ENCODE data around the gene CALHM3. TPM values are rescaled to one million over a fixed set of nuclear protein-coding genes. Genes with fewer than 3 reads are reported as not detected.

CALHM3 gene
- total and polyA plus RNA-seq, 2 experiments from 2014 or later = not detected

DNA sequence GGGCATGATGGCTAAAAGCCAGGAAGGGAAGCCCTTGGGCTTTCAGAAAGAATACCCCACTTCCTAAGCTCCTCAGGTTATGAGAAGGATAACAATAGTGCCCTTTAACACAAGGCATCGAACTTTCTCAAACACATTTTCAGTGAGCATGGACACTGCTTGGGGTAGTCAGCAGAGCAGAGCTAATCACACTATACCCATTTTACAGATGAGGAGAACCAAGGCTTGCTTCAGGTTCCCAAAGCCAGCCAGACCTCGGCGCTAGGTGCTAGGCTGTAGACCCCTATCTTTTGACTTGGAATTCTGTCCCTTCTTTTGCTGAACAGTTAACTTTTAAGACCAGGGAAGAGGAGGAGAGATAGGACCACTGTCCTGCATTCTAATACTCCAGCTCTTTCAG is 16.3 kb upstream of the CALHM3 start:
- H3K9me2 ChIP-seq (replicated peaks; ENCODE audit: insufficient read depth) = no peaks in the 10 kb centered on the region
- WGBS (ENCODE audit: low lambda C conversion rate, missing lambda C conversion rate) = 97% methylated on average over 3 of the region's 3 CpGs
- H3K9me3 ChIP-seq (ENCODE audit: low read depth) = no peaks in the 10 kb centered on the region
- no peak for TF ChIP-seq EZH2phosphoT487 (IDR thresholded peaks at IDR 0.05; ENCODE audit: low read depth, severe bottlenecking, unreplicated experiment)
- H3K4me2 ChIP-seq = no peak overlapping the region
- H3K79me2 ChIP-seq = no peaks in the 10 kb centered on the region
- DNase-seq (ENCODE audit: low spot score) = no peak
- H4K20me1 ChIP-seq (ENCODE audit: insufficient read depth, poor library complexity, severe bottlenecking) = no peaks in the 10 kb centered on the region
- H3K4me1 ChIP-seq (ENCODE audit: insufficient read depth) = peaks cover 21% of the 10 kb centered on the region
- no peak overlapping the region for H3K4me3 ChIP-seq
- H3K27ac ChIP-seq = no peak overlapping the region
- H2AFZ ChIP-seq = no peak overlapping the region
- no peaks in the 10 kb centered on the region for H3K36me3 ChIP-seq (replicated peaks; ENCODE audit: insufficient read depth, low read depth)
- H3K27me3 ChIP-seq = peaks cover 30% of the 10 kb centered on the region

DNA sequence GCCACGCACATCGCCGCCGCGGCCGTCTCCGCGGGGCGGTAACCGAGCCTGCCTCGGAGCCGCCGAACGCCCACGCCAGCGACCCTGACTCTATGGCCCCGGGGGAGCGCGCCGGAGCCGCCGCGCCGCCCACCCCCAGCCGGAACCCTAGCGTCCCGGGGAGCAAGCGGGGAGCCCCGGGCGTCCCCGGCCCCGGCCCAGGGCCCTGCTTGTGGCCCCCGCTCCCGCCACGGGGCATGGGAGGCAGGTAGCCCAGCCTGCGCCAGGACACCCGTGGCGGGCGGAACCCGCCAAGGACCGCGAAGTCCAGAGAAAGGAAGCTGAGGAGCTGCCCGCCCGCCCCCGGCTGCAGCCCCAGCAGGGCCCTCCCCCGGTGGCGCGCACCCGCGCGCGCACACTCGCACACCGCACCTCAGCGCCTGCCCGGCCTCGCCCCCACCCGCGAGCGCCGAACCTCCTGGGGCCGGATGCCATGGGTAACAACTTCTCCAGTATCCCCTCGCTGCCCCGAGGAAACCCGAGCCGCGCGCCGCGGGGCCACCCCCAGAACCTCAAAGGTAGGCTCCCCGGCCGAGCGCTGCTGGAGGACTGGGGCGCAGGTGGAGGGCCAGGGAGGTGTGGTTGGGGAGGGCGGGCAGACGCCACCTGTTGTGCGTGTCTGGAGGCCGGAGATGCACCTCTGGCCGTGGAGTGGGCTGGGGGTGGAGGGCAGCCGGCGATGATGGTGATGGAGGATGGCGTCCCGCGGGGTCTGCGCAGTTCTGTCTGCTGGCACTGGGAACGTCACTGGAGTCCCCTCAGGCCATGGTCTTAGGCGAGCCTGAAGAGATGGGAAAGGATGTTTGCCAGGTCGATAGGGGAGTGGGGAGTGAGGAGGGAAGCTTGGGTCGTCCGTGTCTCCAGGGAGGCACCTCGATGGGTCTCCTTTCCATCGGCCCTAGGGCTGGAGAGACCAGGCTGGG is 15.2 kb upstream of the CALHM3 start:
- H3K9me3 ChIP-seq (ENCODE audit: low read depth) = no peaks in the 10 kb centered on the region
- peak; percentile 41 for DNase-seq (ENCODE audit: low spot score)
- no peaks in the 10 kb centered on the region for H4K20me1 ChIP-seq (ENCODE audit: insufficient read depth, poor library complexity, severe bottlenecking)
- H3K4me1 ChIP-seq (ENCODE audit: insufficient read depth) = peaks cover 21% of the 10 kb centered on the region
- peaks cover 30% of the 10 kb centered on the region for H3K27me3 ChIP-seq
- 4% methylated on average over 27 of the region's 92 CpGs for WGBS (ENCODE audit: low lambda C conversion rate, missing lambda C conversion rate)
- peak overlapping the region; percentile 83 for H3K4me3 ChIP-seq
- H3K27ac ChIP-seq = no peak overlapping the region
- no peaks in the 10 kb centered on the region for H3K36me3 ChIP-seq (replicated peaks; ENCODE audit: insufficient read depth, low read depth)
- H3K9me2 ChIP-seq (replicated peaks; ENCODE audit: insufficient read depth) = no peaks in the 10 kb centered on the region
- H3K4me2 ChIP-seq = peak overlapping the region; percentile 99
- TF ChIP-seq, protein P1, sequence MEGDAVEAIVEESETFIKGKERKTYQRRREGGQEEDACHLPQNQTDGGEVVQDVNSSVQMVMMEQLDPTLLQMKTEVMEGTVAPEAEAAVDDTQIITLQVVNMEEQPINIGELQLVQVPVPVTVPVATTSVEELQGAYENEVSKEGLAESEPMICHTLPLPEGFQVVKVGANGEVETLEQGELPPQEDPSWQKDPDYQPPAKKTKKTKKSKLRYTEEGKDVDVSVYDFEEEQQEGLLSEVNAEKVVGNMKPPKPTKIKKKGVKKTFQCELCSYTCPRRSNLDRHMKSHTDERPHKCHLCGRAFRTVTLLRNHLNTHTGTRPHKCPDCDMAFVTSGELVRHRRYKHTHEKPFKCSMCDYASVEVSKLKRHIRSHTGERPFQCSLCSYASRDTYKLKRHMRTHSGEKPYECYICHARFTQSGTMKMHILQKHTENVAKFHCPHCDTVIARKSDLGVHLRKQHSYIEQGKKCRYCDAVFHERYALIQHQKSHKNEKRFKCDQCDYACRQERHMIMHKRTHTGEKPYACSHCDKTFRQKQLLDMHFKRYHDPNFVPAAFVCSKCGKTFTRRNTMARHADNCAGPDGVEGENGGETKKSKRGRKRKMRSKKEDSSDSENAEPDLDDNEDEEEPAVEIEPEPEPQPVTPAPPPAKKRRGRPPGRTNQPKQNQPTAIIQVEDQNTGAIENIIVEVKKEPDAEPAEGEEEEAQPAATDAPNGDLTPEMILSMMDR (IDR thresholded peaks at IDR 0.05; ENCODE audit: poor library complexity) = no peak
- TF ChIP-seq EZH2phosphoT487 (IDR thresholded peaks at IDR 0.05; ENCODE audit: low read depth, severe bottlenecking, unreplicated experiment) (no peak), EZH2 (IDR thresholded peaks at IDR 0.05; ENCODE audit: borderline replicate concordance) (no peak)
- H2AFZ ChIP-seq = peak overlapping the region; percentile 71
- no peaks in the 10 kb centered on the region for H3K79me2 ChIP-seq

DNA sequence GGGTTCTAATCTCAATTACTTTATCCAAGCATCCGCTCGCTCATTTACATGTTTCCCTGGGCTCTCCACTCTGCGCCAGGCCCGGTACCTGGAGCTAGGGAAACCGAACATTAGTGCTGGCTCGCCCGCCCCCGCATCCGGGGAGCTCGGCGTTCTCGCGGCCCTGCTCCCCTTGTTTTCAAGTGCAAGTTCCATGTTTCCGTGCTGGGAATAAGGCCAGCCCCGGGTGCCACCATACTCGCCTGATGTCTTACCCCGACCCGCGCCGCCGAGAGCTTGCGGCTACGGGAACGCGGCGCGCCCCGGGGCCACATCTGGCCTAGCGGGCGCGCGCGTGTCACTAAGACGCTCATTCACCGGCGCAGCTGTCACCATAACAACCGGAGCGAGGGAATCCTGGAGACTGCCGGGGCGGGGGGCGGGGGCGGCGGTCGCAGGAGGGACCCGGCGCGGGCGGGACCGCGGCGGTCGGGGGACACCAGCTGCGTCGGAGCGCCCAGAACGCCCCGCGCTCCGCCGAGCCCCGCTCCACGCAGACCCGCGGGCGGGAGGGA is 14.4 kb upstream of the CALHM3 start, which contains the start of gene NEURL1:
TSS of gene NEURL1 (plus strand) at position 344 of the 554 bp plus-strand sequence. CDS start 683 bp downstream, outside the sequence.
- Histone ChIP-seq H3K4me3 (peak within 1 kb of the TSS; percentile 83), H3K27me3 (peaks cover 30% of the 10 kb centered on the region), H3K79me2 (no peaks in the 10 kb centered on the region), H3K4me1 (ENCODE audit: insufficient read depth) (peaks cover 21% of the 10 kb centered on the region), H2AFZ (peak within 1 kb of the TSS; percentile 71), H3K9me2 (replicated peaks; ENCODE audit: insufficient read depth) (no peaks in the 10 kb centered on the region), H4K20me1 (ENCODE audit: insufficient read depth, poor library complexity, severe bottlenecking) (no peaks in the 10 kb centered on the region), H3K36me3 (replicated peaks; ENCODE audit: insufficient read depth, low read depth) (no peaks in the 10 kb centered on the region), H3K4me2 (peak within 1 kb of the TSS; percentile 99), H3K27ac (peak within 1 kb of the TSS; percentile 58), H3K9me3 (ENCODE audit: low read depth) (no peaks in the 10 kb centered on the region)
- WGBS (ENCODE audit: low lambda C conversion rate, missing lambda C conversion rate) = 7% methylated on average over 38 of the region's 65 CpGs
- peak; percentile 61 for DNase-seq (ENCODE audit: low spot score)
- TF ChIP-seq EZH2 (IDR thresholded peaks at IDR 0.05; ENCODE audit: borderline replicate concordance) (no peak), EZH2phosphoT487 (IDR thresholded peaks at IDR 0.05; ENCODE audit: low read depth, severe bottlenecking, unreplicated experiment) (no peak)
- TF ChIP-seq, protein P1 (IDR thresholded peaks at IDR 0.05; ENCODE audit: poor library complexity) = no peak

Measured in hepatocyte (in vitro differentiated cells).